ENCODE measurements around the gene LAMA3.

LAMA3 gene

DNA sequence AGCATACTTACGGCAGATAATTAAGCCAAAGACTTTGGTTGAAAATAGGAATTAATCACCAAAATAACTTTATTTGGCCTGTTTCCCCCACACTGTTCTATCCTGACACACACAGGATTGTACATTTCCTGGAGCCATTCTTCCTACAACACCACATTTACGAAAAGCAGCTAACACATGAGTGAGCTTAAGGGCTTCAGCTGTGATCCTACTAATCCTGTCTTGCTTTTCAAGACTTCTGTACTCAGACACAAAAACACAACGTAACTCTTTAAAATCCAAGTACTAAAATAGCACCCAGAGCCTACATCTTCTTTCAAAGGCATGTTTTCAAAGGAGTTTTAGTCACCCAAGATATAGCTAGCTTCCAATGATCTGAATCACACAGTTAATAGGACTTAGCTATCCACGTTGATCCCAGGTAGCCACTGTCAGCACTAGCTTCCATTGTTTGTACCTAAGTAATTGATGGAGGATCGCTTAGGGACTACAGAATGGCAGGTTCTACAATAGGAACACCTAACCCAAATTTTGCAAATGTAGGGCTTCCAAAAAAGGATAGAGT lies 282.5 kb downstream of the LAMA3 start:
- FAIRE-seq (no peak), DNase-seq (ENCODE audit: extremely low spot score, insufficient read length, low read depth) (no peak)

DNA sequence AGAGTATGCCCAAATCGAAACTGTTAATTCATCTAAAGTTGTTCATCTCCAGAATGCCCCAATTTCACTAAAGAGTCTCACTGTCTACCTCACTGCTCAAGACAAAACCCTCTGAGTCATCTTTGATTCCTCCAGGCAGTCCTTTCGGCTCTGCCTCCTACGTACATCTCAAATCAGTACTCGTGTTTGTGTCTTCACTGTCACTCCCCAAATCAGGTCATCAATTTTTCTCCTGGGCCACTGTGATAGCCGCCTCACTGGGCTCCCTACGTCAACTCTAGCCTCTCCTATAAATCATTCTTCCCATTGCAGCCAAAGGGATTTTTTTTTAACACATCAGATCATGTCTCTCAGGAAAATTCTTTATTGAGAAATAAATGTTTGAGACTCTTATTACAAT lies 283.2 kb downstream of the LAMA3 start:
- DNase-seq (ENCODE audit: extremely low spot score, insufficient read length, low read depth) (no peak), FAIRE-seq (peak; percentile 72)

DNA sequence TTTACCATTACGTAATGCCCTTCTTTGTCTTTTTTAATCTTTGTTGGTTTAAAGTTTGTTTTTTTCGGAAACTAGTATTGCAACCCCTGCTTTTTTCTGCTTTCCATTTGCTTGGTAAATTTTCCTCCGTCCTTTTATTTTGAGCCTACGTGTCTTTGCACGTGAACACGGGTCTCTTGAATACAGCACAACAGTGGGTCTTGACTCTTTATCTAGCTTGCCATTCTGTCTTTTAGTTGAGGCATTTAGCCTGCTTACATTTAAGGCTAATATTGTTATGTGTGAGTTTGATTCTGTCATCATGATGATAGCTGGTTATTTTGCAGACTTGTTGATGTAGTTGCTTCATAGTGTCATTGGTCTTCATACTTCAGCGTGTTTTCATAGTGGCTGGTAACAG lies 287.9 kb downstream of the LAMA3 start:
- no peak for FAIRE-seq
- no peak for DNase-seq (ENCODE audit: extremely low spot score, insufficient read length, low read depth)

DNA sequence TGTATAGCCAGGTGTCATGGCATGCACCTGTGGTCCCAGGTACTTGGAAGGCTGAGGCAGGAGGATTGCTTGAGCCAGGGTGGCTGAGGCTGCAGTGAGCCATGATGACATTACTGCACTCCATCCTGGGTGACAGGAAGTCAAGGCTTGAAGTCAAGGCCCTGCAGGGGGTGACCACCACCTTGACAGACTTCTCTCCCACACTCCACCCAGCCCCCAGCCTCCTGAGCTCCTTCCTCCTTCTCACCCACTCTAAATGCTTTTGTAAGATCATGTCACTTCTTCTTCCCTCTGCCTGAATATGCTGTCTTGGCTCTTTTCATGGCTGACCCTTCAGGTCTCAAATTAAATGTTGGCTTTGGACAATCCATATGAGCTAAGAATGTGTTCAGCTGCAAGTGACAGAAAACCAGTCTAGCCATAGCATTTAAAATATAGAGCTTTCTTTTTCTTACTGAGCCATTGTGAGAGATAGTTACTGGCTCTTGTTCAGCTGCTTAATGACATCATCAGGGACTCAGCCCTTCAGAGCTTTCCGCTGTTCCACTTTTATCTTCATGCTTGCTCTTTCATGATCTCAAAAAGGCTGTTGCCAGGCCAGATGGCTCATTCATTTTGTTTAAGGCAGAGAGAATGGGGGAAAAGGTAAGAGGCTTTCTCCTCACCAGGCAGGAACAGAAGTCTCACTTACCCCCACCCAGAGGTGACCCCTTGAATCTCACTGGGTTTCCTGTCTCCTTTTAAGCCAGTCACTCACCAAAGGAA lies 288.6 kb downstream of the LAMA3 start:
- no peak for DNase-seq (ENCODE audit: extremely low spot score, insufficient read length, low read depth)
- FAIRE-seq: no peak

DNA sequence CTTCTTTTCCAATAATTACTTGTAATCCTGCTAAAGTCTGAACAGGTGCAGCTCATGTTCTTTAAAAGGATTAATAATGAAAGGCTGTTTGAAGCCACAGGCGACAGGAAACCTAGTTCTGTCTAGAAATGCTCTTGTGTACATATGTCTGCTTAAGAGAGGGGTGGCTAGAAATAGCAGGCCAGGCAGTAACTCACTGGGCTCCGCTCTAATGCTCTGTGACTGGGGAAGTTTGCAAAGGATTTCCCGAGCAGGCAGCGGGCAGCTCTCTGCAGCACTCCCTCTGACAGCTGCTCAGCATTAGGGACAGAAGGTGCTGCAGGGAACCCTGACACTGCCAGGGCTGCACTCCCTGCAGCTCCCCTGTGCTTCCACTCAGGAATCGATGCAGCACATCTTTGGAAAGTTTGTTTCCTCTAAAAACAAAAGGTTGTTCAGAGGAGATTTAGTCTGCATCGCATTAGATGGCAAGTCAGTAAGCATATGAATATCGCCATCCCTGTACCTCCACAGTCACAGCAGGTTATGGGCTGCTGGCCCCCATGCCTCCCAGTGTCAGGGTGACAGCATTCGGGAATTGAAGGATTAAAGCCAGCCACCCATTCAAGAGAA lies 292.2 kb downstream of the LAMA3 start:
- DNase-seq (ENCODE audit: extremely low spot score, insufficient read length, low read depth): no peak
- FAIRE-seq: peak; percentile 62

DNA sequence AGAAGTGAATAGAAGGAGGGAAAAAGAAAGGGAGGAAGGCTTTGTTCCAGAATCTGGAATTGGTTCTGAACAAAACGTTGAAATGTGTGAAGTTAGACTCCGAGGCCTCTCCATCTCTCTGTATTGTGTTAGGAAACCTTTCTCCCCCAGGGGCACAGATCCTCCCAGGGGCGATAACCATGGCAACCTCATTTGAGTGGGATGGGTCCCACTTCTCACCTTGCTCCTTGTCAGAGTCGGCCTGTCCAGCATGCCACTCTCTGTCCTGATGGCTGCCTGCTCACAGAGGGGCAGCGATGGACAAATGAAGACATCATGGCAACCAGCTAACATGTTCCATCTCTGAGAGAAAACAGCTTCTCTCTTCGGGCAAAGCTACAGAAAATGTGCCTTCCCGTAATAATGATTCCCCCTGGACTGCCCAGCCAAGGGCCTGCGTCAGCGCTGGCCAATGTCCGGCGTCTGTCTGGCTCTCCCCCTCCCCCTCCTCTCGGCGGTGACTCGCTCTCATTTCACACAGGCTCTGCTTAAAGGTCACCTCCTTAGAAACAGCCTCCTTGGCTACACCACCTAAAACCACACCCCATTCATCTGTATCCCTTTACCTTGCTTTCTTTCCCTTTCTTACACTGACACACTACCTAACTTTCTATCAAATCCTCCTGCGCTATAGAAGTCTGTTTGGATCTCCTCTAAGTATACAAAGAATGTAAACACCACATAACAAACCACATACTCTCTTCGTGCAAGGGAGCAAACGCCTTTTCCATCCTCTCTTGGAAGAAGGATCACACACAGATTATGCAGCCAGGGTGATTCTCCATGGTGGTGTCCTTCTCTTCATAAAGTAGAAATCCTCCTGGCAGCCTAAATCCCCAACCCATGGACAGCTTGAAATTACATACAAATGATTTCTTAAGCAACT lies 293.2 kb downstream of the LAMA3 start:
- FAIRE-seq: no peak

DNA sequence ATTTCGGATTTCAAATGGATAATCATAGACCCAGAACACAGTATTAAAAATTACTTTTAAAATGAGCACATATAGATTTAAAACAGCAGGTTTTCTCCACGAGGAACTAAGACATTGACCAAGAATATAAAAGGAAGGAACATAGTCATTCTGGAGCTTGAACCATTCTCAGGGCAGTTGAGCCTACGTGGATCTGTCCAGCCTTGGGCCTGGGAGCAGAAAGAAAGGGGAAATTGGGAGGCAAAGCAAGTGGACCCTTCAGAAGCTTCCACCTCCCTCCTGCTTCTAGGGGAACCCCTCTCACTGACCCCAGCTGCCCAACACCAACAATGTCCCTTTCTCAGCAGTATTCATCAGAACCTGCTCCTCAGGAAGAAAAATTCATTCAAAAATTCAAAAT lies 293.9 kb downstream of the LAMA3 start:
- DNase-seq (ENCODE audit: extremely low spot score, insufficient read length, low read depth): no peak
- FAIRE-seq: no peak

More for the DNA sequence above, 293.2 kb downstream of the LAMA3 start:
- DNase-seq (ENCODE audit: extremely low spot score, insufficient read length, low read depth): no peak

DNA sequence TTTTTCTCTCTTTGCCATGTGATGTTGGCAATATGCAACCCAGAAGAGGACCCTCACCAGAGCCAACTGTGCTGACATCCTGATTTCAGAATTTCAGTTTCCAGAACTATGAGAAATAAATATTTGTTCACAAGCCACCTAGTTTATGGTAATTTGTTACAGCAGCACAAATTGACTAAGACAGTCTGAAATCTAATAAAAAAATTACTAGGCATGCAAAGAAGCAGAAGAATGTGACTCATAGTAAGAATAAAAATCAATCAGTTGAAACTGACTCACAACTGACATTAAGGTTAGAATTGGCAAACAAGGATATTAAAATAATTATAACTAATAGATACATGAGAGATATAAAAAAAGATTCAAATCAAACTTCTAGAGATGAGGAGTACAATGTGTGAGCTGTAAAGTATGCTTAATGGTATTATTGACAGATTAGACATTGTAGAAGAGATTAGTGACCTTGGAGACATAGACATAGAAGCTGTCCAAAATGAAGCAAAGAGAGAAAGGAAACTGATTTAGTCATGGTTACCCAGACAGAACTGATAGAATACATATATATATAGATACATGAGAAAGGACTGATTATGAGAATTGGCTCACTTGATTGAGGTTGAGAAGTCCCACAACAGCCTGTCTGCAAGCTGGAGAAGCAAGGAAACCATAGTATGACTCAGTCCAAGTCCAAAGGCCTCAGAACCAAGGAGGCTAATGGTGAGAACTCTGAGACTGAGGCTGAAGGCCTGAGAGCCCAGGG lies 297.5 kb downstream of the LAMA3 start:
- FAIRE-seq (peak; percentile 60), DNase-seq (ENCODE audit: extremely low spot score, insufficient read length, low read depth) (no peak)

DNA sequence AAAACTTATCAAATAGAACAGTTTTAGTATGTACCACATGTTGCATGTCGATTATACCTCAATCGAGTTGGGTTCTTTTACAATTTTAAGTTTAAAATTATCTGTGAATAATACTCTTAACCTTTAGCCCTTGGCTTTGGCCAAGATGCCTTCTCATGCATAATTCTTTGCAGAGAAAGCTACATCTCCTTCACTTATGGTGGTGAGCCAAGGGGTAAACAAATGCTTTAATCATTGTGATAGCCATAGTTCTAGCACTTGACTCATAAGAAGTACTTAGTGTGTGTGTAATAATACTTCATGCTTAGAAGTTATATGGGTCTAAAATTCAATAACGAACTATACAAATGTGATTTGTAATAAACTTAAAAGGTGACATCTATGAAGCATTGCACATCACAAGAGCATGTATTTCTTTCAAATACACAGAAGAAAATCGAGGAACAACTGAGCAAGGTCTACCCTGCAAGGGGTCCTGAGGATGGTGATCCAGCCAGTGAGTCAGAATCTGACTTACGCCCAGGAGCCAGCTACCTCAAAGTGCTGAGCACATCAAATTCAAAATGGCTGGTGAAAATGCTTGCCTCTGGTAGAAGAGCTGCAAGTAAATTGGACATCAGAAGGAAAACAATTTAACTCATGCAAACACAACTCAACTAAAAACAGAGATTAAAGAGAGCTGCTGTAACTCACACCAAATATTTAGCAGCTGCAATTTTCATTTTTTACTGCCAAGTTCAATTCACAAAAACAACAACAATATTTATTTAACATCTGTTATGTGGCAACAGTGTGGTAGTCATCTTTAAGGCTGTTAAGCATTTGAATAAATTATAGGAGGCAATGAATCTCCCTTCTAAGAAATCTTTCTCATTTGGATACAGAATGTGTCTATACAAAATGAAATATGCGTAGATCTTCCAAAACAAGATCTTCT lies 301.5 kb downstream of the LAMA3 start:
- no peak for FAIRE-seq
- no peak for DNase-seq (ENCODE audit: extremely low spot score, insufficient read length, low read depth)

DNA sequence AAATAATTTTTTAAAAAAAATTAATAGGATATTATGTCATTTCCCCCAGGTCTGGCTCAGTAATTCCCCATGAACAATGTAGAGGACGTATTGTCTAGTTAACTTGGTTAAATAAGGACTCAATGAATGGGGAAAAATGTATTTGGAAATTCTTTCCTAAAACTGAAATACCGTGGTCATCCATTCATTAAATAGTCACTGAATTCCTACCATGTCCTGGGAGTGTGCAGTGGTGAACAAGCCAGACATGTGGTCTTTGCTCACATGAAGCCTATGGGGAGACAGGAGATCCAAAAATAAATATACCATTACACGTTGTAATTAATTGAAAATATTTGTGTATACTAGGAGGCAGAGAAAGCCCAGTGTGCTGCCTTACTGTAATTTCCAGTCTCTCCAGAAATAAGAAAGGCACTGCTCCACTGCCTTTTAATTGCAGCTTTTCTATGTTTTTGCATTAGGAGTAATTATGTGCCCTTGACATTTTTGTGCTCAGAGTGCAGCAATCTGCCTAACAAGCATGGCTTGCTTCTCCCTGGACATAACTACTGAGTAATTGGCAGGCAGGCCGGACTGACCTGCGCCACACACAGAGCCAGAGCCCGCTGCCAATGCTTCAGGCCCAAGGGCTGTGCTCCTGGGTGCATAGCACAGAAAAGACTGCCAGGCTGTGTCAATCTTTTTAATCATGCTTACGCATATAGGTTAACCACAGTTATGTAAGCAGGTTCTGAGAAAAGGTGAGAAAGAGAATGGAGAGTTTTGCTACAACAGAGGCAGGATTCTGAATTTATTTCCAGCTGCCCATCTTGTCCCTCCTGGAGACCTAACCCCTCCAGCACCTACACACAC lies 303.1 kb downstream of the LAMA3 start:
- DNase-seq (ENCODE audit: extremely low spot score, insufficient read length, low read depth) (no peak), FAIRE-seq (no peak)

DNA sequence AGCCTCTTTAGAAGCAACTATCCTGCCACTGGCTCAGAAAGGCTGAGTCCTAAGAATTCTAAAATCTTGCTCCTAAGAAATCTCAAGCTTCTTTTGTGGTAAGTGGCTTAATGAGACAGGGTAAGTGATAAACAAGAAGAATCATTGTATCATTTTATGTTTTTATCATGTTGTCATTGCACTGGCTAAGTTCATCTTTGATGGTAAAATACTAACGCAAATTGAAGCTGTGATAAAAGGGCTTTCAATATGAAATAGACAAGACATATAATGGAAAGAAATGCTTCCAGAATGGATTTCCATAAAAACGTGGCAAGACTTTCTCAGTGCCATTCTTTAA lies 303.7 kb downstream of the LAMA3 start:
- DNase-seq (ENCODE audit: extremely low spot score, insufficient read length, low read depth) (no peak), FAIRE-seq (no peak)

DNA sequence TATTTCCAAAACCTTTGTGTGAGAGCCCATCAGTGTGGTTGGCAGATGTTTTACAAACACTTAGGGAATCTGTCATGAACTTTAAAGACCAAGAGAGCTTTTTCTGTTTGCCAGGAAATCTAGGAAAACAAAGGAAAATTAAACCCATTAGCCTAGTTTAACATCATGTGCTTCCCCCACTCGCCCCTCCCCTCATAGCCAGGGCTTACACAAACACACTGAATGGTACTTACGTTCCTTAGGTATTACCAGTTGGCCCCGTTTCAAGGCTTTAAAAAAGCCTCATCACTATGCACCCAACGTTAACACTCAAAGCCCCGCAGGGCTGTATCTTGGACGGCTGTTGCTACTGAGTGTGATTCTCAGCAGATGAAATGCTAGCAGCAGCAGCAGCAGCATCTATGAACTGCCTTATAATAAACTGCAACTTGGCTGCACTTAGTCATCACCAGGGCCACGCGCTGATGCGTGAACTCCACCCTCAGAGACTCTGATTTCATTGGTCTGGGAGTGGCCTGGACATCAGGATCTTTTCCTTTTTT lies 305.2 kb downstream of the LAMA3 start:
- FAIRE-seq (no peak), DNase-seq (ENCODE audit: extremely low spot score, insufficient read length, low read depth) (no peak)

DNA sequence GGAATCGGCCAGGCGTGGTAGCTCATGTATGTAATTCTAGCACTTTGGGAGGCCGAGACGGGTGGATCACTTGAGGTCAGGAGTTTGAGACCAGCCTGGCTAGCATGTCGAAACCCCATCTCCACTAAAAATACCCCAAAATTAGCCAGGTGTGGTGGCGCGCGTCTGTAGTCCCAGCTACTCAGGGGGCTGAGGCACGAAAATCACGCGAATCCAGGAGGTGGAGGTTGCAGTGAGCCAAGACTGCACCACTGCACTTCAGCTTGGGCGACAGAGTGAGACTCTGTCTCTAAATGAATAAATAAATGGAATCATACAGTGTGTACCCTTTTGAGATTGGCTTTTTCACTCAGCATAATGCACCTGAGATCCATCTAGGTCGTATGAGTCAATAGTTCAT lies 305.9 kb downstream of the LAMA3 start:
- no peak for DNase-seq (ENCODE audit: extremely low spot score, insufficient read length, low read depth)
- FAIRE-seq: no peak

DNA sequence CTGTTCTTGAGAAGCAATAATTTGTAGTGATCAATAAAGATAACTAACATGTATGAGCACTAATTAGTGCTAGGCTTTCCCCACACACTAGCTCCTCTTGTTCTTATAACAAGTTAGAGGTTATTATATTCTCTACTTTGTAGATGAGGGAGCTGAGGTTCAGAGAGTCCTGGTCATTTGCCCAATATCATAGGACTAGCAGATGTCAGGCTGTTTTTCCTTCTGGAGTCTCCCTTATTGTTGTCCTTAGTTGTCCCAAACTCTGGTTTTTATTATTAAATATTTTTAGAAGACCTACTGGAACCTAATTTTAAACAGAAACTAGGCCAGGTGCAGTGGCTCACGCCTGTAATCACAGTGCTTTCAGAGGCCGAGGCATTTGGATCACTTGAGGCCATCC lies 308.8 kb downstream of the LAMA3 start:
- DNase-seq (ENCODE audit: extremely low spot score, insufficient read length, low read depth) (no peak), FAIRE-seq (no peak)

DNA sequence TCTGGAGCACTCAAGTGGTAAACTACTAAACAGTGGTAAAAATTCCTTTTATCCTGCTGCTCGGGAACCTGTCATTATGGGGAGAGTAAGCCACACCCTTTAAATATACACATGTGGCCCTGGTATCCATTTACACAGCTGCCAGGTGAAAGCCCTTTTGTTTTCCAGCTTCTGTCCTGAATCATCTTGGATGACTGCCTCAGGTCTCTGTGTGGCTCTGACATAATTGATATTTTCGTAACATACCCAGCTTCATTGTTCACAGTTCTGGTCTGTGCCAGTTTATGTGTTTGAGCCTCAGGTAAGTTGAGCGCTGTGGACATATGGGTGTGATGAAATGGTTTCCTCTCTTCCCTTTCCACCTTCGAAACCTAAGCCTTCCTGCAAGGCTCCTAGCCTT lies 309.6 kb downstream of the LAMA3 start:
- FAIRE-seq: no peak
- no peak for DNase-seq (ENCODE audit: extremely low spot score, insufficient read length, low read depth)

DNA sequence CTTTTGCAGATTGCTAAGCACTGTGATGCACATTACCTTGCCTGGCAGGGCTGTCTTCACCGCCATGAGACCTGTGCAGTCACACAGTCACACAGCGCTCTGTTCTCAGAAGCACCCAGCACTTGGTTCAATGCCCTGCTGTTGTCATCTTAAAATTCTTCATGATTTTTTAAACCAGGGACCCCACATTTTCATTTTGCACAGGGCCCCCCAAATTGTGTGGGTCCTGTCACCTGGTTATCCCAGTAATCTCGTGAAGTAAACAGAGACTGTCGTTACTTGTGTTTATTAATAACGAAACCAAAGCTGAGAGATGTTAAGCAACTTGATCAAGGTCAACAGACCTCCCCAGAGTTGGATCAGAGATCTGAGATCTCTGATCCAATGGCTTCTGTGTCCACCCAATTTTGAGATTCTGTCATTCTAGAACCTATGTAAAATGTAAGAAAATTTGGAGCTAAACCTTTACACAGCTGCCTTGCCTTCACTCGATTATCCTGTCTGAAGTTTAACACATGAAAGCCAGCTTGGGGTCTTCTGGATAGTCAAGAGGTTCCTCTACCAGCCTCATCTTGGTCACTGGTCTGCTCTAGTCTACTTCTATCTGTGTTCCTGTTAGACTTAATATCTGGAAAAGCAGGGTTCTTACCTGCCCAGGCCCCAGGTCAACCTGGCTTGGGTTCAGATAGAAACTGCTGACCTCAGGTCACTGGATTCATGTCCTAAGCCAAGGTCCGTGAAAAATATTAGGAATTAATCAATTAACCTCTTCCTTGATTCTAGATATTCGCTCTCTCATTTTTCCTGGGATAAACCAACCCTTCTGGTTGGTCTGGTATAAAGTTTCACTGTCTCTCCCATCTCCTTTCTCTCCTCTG lies 311.6 kb downstream of the LAMA3 start:
- DNase-seq (ENCODE audit: extremely low spot score, insufficient read length, low read depth) (no peak), FAIRE-seq (no peak)

DNA sequence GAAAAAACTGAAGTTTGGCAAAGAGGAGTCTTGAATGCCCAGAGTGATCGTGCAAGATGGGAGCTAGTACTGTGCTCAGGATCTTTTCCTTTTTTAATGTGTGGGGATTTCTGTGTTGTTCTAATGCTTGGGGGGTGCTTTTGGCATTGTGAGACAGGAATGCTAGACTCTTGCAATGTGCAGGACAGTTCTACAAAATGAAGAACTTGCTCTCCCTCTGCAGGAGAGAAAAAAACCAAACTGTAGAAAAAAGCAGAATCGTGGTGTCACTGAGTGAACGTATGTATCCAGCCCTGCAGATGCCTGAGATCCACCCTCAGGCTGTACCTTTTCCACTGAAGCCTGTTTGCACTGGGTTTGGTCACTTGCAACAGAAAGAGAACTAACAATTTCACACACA lies 313.2 kb downstream of the LAMA3 start:
- DNase-seq (ENCODE audit: extremely low spot score, insufficient read length, low read depth): no peak
- FAIRE-seq: no peak

All from GM18507 (cell line).